Measurements from ENCODE around the gene SPRING1.

DNA sequence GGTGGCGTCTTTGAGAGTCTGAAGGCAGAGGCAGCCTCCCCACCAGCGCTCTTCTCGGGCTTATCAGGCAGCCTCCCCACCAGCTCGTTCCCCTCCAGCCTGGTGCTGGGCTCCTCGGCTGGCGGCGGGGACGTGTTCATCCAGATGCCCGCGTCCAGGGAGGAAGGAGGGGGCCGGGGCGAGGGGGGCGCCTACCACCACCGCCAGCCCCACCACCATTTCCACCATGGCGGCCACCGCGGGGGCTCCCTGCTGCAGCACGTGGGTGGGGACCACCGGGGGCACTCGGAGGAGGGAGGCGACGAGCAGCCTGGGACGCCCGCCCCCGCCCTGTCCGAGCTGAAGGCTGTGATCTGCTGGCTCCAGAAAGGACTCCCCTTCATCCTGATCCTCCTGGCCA is 12.0 kb upstream of the SPRING1 start:
- TF ChIP-seq, protein P1, sequence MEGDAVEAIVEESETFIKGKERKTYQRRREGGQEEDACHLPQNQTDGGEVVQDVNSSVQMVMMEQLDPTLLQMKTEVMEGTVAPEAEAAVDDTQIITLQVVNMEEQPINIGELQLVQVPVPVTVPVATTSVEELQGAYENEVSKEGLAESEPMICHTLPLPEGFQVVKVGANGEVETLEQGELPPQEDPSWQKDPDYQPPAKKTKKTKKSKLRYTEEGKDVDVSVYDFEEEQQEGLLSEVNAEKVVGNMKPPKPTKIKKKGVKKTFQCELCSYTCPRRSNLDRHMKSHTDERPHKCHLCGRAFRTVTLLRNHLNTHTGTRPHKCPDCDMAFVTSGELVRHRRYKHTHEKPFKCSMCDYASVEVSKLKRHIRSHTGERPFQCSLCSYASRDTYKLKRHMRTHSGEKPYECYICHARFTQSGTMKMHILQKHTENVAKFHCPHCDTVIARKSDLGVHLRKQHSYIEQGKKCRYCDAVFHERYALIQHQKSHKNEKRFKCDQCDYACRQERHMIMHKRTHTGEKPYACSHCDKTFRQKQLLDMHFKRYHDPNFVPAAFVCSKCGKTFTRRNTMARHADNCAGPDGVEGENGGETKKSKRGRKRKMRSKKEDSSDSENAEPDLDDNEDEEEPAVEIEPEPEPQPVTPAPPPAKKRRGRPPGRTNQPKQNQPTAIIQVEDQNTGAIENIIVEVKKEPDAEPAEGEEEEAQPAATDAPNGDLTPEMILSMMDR (IDR thresholded peaks at IDR 0.05) = no peak
- no peak for TF ChIP-seq POLR2A (IDR thresholded peaks at IDR 0.05)

Data from vagina (tissue), 2 donors.